ENCODE results near the gene GCSAM.

DNA sequence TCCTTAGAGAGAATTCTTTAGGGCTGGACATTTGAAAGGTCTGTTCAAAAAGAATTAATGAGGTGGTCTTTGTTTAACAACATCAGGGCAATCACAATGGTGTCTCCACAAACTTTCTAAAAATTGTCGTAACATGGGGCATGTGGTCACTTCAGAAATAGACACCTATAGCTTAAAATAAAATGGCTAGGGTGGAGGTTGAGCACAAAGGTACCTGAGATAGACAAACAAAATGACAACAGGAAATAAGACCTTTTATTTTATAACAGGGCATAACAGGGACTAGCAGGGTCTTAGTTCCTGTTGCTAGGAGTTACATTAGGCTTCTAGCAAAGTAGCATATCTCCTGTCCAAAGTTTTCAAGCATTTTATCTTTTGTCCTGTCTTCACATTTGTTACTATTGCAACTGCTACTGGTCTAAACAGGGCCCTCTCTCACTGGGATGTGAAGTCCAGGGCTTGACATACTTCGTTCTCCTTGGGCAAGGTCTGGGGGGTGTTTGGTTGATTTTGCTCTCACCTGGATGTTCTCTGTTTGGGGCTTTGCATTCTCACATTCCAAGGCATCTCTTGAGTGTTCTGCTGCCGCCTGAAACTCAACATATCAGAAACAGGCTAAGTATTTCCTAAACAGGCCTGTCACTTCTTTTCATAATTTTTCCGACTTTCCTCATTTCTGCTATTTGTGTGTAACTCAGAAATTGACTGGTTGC, 3.0 kb downstream of the GCSAM start:
- TF ChIP-seq EZH2 (IDR thresholded peaks at IDR 0.05; ENCODE audit: borderline replicate concordance) (no peak), CTCF (IDR thresholded peaks at IDR 0.05; ENCODE audit: poor library complexity) (no peak)

Data from hepatocyte (in vitro differentiated cells).